Measurements from ENCODE around the gene RAPH1. TPM values are rescaled to one million over a fixed set of nuclear protein-coding genes. Genes with fewer than 3 reads are reported as not detected.
A peak's percentile ranks its signal among the peaks of the same experiment; 100 is the strongest.

RAPH1 gene
- total RNA-seq, 1 experiment from 2014 or later, result 126 TPM

DNA sequence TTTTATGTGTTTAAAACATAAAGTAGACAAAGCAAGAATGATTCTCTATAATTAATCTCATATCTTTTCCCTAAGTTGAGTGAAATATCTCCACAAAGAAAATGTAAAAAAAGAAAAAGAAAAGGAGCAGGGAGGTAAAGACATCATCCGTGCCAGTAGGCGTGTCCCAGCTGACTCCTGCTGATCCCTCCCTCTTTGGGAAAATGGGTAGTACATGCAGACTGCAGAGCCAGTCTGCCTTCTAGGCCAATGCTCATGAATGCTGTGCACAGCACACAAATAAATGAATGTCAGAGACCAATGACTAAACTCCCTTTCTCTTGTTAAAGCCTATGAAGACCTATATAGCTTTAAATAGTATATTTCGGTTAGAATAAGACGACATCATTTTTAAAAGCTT lies 64.7 kb downstream of the RAPH1 start:
- Mint-ChIP-seq H3K27ac (ENCODE audit: unreplicated experiment) (peak overlapping the region; percentile 67), H3K27me3 (ENCODE audit: unreplicated experiment) (no peaks in the 10 kb centered on the region), H3K4me1 (ENCODE audit: low read depth, unreplicated experiment) (peaks cover 24% of the 10 kb centered on the region), H3K36me3 (ENCODE audit: insufficient read depth, unreplicated experiment) (peaks cover 56% of the 10 kb centered on the region), H3K4me3 (ENCODE audit: low read depth, unreplicated experiment) (no peak overlapping the region), H3K9me3 (ENCODE audit: low read depth, unreplicated experiment) (no peaks in the 10 kb centered on the region)
- intact Hi-C loops (cut with micrococcal nuclease; ENCODE audit: unreplicated experiment), result no loop called here
- DNase-seq, result peak; percentile 22
- TF ChIP-seq, protein P1, sequence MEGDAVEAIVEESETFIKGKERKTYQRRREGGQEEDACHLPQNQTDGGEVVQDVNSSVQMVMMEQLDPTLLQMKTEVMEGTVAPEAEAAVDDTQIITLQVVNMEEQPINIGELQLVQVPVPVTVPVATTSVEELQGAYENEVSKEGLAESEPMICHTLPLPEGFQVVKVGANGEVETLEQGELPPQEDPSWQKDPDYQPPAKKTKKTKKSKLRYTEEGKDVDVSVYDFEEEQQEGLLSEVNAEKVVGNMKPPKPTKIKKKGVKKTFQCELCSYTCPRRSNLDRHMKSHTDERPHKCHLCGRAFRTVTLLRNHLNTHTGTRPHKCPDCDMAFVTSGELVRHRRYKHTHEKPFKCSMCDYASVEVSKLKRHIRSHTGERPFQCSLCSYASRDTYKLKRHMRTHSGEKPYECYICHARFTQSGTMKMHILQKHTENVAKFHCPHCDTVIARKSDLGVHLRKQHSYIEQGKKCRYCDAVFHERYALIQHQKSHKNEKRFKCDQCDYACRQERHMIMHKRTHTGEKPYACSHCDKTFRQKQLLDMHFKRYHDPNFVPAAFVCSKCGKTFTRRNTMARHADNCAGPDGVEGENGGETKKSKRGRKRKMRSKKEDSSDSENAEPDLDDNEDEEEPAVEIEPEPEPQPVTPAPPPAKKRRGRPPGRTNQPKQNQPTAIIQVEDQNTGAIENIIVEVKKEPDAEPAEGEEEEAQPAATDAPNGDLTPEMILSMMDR (IDR thresholded peaks at IDR 0.05; ENCODE audit: unreplicated experiment), result no peak
- BruUV-seq (replicated peaks), result no TSS peak
- CTCF ChIA-PET, result no interaction called here

DNA sequence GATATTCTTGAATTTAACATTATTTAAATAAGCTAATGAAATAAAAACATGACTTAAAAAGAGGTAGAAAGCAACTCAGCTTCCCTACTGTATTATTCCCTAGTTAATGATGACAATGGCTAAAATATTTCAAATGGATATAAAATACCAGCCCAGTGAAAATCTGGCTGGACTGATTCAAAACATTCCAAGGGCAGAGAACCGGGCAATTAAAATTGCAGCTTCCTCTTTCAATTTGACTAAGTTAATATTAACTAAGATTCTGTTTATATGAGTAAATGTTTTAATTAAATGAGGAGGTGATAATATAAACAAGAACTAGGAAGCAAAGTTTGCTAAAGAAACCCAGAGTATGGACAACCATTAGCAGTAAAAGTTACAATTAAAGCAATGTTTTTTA lies 65.6 kb downstream of the RAPH1 start:
- peaks cover 24% of the 10 kb centered on the region for H3K4me1 Mint-ChIP-seq (ENCODE audit: low read depth, unreplicated experiment)
- CTCF ChIA-PET, result interaction anchor here (1.5 kb wide), 1 partner anchor 346 kb away, joined by 3 read pairs; no protein-coding TSS in a partner anchor
- H3K27me3 Mint-ChIP-seq (ENCODE audit: unreplicated experiment), result no peaks in the 10 kb centered on the region
- H3K9me3 Mint-ChIP-seq (ENCODE audit: low read depth, unreplicated experiment), result no peaks in the 10 kb centered on the region
- DNase-seq, result no peak
- TF ChIP-seq, protein P1 (IDR thresholded peaks at IDR 0.05; ENCODE audit: unreplicated experiment), result no peak
- intact Hi-C loops (cut with micrococcal nuclease; ENCODE audit: unreplicated experiment), result no loop called here
- H3K36me3 Mint-ChIP-seq (ENCODE audit: insufficient read depth, unreplicated experiment), result peaks cover 52% of the 10 kb centered on the region
- H3K4me3 Mint-ChIP-seq (ENCODE audit: low read depth, unreplicated experiment), result no peak overlapping the region
- no TSS peak for BruUV-seq (replicated peaks)
- peak overlapping the region; percentile 67 for H3K27ac Mint-ChIP-seq (ENCODE audit: unreplicated experiment)

DNA sequence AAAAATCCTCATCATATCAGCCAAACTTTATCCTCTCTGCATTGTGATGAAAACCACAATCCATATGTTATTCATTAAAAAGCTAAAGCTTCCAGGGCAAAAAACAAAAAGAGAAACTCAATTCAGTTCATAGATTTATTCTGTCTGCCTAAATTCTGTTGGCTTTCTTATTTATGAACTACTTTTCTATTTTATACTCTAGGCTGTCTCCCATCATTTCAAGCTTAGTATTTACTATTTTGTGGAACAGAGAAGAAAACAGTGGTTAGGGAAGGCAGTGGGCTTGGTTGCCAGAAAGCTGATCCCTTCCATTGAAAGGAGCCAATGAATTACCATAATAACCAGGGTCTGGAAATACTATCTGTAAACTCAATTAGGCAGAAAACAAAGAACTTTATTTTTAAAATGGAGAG lies 71.8 kb downstream of the RAPH1 start:
- CTCF ChIA-PET, result interaction anchor here (0.6 kb wide), 1 partner anchor 31 kb away, joined by 4 read pairs; no protein-coding TSS in a partner anchor
- Mint-ChIP-seq H3K9me3 (ENCODE audit: low read depth, unreplicated experiment) (no peaks in the 10 kb centered on the region), H3K36me3 (ENCODE audit: insufficient read depth, unreplicated experiment) (peaks cover 56% of the 10 kb centered on the region), H3K4me1 (ENCODE audit: low read depth, unreplicated experiment) (peaks cover 2% of the 10 kb centered on the region), H3K4me3 (ENCODE audit: low read depth, unreplicated experiment) (no peak overlapping the region), H3K27ac (ENCODE audit: unreplicated experiment) (no peak overlapping the region), H3K27me3 (ENCODE audit: unreplicated experiment) (no peaks in the 10 kb centered on the region)
- TF ChIP-seq, protein P1 (IDR thresholded peaks at IDR 0.05; ENCODE audit: unreplicated experiment), result no peak
- intact Hi-C loops (cut with micrococcal nuclease; ENCODE audit: unreplicated experiment), result loop anchor here (1.0 kb wide), 1 partner anchor 34 kb away; no protein-coding TSS in a partner anchor
- no TSS peak for BruUV-seq (replicated peaks)
- DNase-seq, result no peak

DNA sequence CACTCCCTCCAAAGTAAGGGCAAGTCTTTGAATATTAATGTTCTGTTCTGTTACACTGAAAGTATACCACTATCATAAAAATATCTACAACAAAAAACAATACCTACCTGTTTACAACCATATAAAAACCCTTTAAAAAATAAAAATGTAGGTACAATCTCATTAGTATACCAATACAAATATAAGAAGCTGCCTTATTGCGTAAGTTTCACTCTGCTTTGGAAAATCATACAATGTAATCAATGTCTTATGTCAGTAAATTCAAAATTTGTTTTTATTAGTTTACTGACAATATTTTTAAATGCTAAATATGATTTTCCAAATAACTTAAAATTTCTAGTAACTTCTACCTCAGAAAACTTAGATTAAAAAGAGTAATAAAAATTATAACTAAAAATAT lies 72.8 kb downstream of the RAPH1 start:
- H3K27me3 Mint-ChIP-seq (ENCODE audit: unreplicated experiment), result no peaks in the 10 kb centered on the region
- TF ChIP-seq, protein P1 (IDR thresholded peaks at IDR 0.05; ENCODE audit: unreplicated experiment), result no peak
- intact Hi-C loops (cut with micrococcal nuclease; ENCODE audit: unreplicated experiment), result no loop called here
- H3K4me3 Mint-ChIP-seq (ENCODE audit: low read depth, unreplicated experiment), result no peak overlapping the region
- H3K36me3 Mint-ChIP-seq (ENCODE audit: insufficient read depth, unreplicated experiment), result peaks cover 61% of the 10 kb centered on the region
- H3K27ac Mint-ChIP-seq (ENCODE audit: unreplicated experiment), result no peak overlapping the region
- BruUV-seq (replicated peaks), result no TSS peak
- DNase-seq, result no peak
- CTCF ChIA-PET, result no interaction called here
- H3K9me3 Mint-ChIP-seq (ENCODE audit: low read depth, unreplicated experiment), result no peaks in the 10 kb centered on the region
- H3K4me1 Mint-ChIP-seq (ENCODE audit: low read depth, unreplicated experiment), result no peaks in the 10 kb centered on the region

Measured in Calu3 (cell line).